ENCODE measurements around the gene WDFY2. TPM values are rescaled to one million over a fixed set of nuclear protein-coding genes. Genes with fewer than 3 reads are reported as not detected.

Gene WDFY2
- total and polyA plus RNA-seq, 2 of the 13 experiments (the other 11 are each of a cell fraction or from before 2014, with no cell fraction given) = 22.6 to 27.0 TPM

GRCh38 chr13:51660813-51661212 lies 76.6 kb downstream of the WDFY2 start:
- H2AFZ ChIP-seq (ENCODE audit: low read length) = no peak overlapping the region
- no peak overlapping the region for H3K4me2 ChIP-seq (ENCODE audit: low read depth, low read length)
- H3K27me3 ChIP-seq (ENCODE audit: control insufficient read depth in 1 of 2, insufficient read depth in 2 of 2, low read length in 2 of 2) = no peaks in the 10 kb centered on the region
- no peaks in the 10 kb centered on the region for H4K20me1 ChIP-seq (ENCODE audit: insufficient read depth, low read length)
- TF ChIP-seq, protein P1, sequence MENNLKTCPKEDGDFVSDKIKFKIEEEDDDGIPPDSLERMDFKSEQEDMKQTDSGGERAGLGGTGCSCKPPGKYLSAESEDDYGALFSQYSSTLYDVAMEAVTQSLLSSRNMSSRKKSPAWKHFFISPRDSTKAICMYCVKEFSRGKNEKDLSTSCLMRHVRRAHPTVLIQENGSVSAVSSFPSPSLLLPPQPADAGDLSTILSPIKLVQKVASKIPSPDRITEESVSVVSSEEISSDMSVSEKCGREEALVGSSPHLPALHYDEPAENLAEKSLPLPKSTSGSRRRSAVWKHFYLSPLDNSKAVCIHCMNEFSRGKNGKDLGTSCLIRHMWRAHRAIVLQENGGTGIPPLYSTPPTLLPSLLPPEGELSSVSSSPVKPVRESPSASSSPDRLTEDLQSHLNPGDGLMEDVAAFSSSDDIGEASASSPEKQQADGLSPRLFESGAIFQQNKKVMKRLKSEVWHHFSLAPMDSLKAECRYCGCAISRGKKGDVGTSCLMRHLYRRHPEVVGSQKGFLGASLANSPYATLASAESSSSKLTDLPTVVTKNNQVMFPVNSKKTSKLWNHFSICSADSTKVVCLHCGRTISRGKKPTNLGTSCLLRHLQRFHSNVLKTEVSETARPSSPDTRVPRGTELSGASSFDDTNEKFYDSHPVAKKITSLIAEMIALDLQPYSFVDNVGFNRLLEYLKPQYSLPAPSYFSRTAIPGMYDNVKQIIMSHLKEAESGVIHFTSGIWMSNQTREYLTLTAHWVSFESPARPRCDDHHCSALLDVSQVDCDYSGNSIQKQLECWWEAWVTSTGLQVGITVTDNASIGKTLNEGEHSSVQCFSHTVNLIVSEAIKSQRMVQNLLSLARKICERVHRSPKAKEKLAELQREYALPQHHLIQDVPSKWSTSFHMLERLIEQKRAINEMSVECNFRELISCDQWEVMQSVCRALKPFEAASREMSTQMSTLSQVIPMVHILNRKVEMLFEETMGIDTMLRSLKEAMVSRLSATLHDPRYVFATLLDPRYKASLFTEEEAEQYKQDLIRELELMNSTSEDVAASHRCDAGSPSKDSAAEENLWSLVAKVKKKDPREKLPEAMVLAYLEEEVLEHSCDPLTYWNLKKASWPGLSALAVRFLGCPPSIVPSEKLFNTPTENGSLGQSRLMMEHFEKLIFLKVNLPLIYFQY (CRISPR knock-in tag; IDR thresholded peaks at IDR 0.05; ENCODE audit: borderline replicate concordance) = no peak
- TF ChIP-seq NFE2 (CRISPR knock-in tag; IDR thresholded peaks at IDR 0.05) (no peak), NFIB (CRISPR knock-in tag; IDR thresholded peaks at IDR 0.05; ENCODE audit: borderline replicate concordance) (no peak), MBD4 (IDR thresholded peaks at IDR 0.05; ENCODE audit: borderline replicate concordance, low read length) (no peak), ZNF337 (CRISPR knock-in tag; IDR thresholded peaks at IDR 0.05; ENCODE audit: borderline replicate concordance, low read depth) (no peak), ZNF501 (CRISPR knock-in tag; IDR thresholded peaks at IDR 0.05) (no peak), ZNF670 (CRISPR knock-in tag; IDR thresholded peaks at IDR 0.05; ENCODE audit: borderline replicate concordance) (no peak), GTF2F1 (IDR thresholded peaks at IDR 0.05; ENCODE audit: low read length) (no peak), MATR3 (CRISPR knock-in tag; IDR thresholded peaks at IDR 0.05) (no peak), XRCC5 (optimal IDR thresholded peaks at IDR 0.05; ENCODE audit: low read length) (no peak)
- intact Hi-C loops (cut with micrococcal nuclease; ENCODE audit: unreplicated experiment) (no loop called here), in situ Hi-C loops (cut with HindIII; ENCODE audit: extremely low pct_ligation_motif_present, low pct_unique_long_range_greater_than_20kb) (no loop called here)
- peaks cover 47% of the 10 kb centered on the region for H3K79me2 ChIP-seq (ENCODE audit: insufficient read depth, low read length)
- DNase-seq (ENCODE audit: low spot score) = no peak
- ATAC-seq = no peak
- no TSS peak for BruUV-seq (replicated peaks)
- ChIA-PET CTCF (ENCODE audit: low intra/inter-chr PET ratio, low total read pairs) (no interaction called here), POLR2A (no interaction called here)
- no peaks in the 10 kb centered on the region for H3K9me3 ChIP-seq (ENCODE audit: low read length)
- no peak overlapping the region for H3K9ac ChIP-seq (ENCODE audit: insufficient read depth, low read depth, low read length)
- H3K4me3 ChIP-seq (replicated peaks in 1 of 3; ENCODE audit: insufficient read depth in 1 of 3, low read depth in 2 of 3, low read length in 3 of 3) = no peak overlapping the region
- H3K4me1 ChIP-seq (ENCODE audit: insufficient read depth, low read length) = peaks cover 61% of the 10 kb centered on the region
- WGBS (ENCODE audit: low lambda C conversion rate) = 97% methylated on average over 1 of the region's 1 CpG
- no peak for FAIRE-seq
- H3K27ac ChIP-seq (ENCODE audit: extremely low read length, insufficient read depth, low read length) = no peak overlapping the region
- H3K36me3 ChIP-seq (replicated peaks in 1 of 2; ENCODE audit: control insufficient read depth in 1 of 2, insufficient read depth in 2 of 2, low read length in 2 of 2) = peaks cover 3 to 27% of the 10 kb centered on the region in 2 experiments

All from HepG2 (cell line).